Dermis microvascular lymphatic vessel endothelial cell (primary cell): ENCODE measurements around the gene ARAP2. TPM values are rescaled to one million over a fixed set of nuclear protein-coding genes. Genes with fewer than 3 reads are reported as not detected.

Experiments used
- DNase-seq, 2 donors: peaks; one replicate each; pipeline versions ENCODE4 v3.0.0 to v3.0.0-alpha.2; 2010; ENCODE audit warnings: low read depth in 2 of 2
- total RNA-seq: library from RNA; depleted of rRNA; stranded (reverse); fragments of >200 nt; gene quantifications from 2 replicates; pipeline ENCODE4 v1.2.1, GENCODE V29; 2014

Gene ARAP2
- total RNA-seq, 1 donor from 2014 or later = under 0.01 TPM

GRCh38 chr4:36256398-36256891 lies 12.1 kb upstream of the ARAP2 start:
- DNase-seq = no peak

- no peak for DNase-seq
These were observed 11.3 kb upstream of the ARAP2 start for GRCh38 chr4:36255577-36255976.

GRCh38 chr4:36254371-36254770 lies 10.1 kb upstream of the ARAP2 start:
- DNase-seq = no peak

- no peak for DNase-seq
These were observed 7.7 kb upstream of the ARAP2 start for GRCh38 chr4:36251983-36252382.

- no peak for DNase-seq
These were observed 5.3 kb upstream of the ARAP2 start for GRCh38 chr4:36249610-36250009.

GRCh38 chr4:36243355-36244256 lies 708 bp downstream of the ARAP2 start:
- DNase-seq = no peak

GRCh38 chr4:36242629-36243354 lies 1.5 kb downstream of the ARAP2 start:
- DNase-seq = no peak

- no peak for DNase-seq
These were observed 2.5 kb downstream of the ARAP2 start for GRCh38 chr4:36241771-36242170.

GRCh38 chr4:36237366-36238313 lies 6.7 kb downstream of the ARAP2 start:
- no peak for DNase-seq

GRCh38 chr4:36236159-36236558 lies 8.2 kb downstream of the ARAP2 start:
- DNase-seq = no peak

GRCh38 chr4:36235306-36235705 lies 9.0 kb downstream of the ARAP2 start:
- DNase-seq = no peak

- no peak for DNase-seq
These were observed 10.6 kb downstream of the ARAP2 start for GRCh38 chr4:36233567-36234266.

GRCh38 chr4:36230534-36230933 lies 13.8 kb downstream of the ARAP2 start:
- no peak for DNase-seq

- no peak for DNase-seq
These were observed 16.4 kb downstream of the ARAP2 start for GRCh38 chr4:36227913-36228312.

GRCh38 chr4:36226430-36227227 lies 17.7 kb downstream of the ARAP2 start:
- no peak for DNase-seq

- DNase-seq = no peak
These were observed 19.1 kb downstream of the ARAP2 start for GRCh38 chr4:36224972-36225903.

GRCh38 chr4:36222702-36223101 lies 21.6 kb downstream of the ARAP2 start:
- DNase-seq = no peak

- no peak for DNase-seq
These were observed 23.5 kb downstream of the ARAP2 start for GRCh38 chr4:36220776-36221175.

- no peak for DNase-seq
These were observed 26.2 kb downstream of the ARAP2 start for GRCh38 chr4:36218121-36218520.
